Ascending aorta (tissue), 2 donors: ENCODE data around the gene CTDSPL. TPM values are rescaled to one million over a fixed set of nuclear protein-coding genes. Genes with fewer than 3 reads are reported as not detected.
A peak's percentile ranks its signal among the peaks of the same experiment; 100 is the strongest.

Experiments used
- DNase-seq, 2 donors: peaks; one replicate each; pipeline ENCODE4 v3.0.0-alpha.2; 2019; ENCODE audit warnings: low spot score in 2 of 2
- H3K27ac ChIP-seq, 2 donors: fragments of 200-600 bp; sonication (generic); one replicate each; pipeline ENCODE4 v1.5.1; 2016 to 2017; ENCODE audit warnings: mild to moderate bottlenecking in 1 of 2
- H3K27me3 ChIP-seq: fragments of 200-600 bp; sonication (generic); one replicate; pipeline ENCODE4 v1.5.1; 2017
- H3K36me3 ChIP-seq, 2 donors: fragments of 200-600 bp; sonication (generic); one replicate each; pipeline ENCODE4 v1.5.1; 2016
- H3K4me1 ChIP-seq, 2 donors: fragments of 200-600 bp; sonication (generic); one replicate each; pipeline ENCODE4 v1.5.1; 2016 to 2017; ENCODE audit warnings: mild to moderate bottlenecking in 1 of 2
- H3K4me3 ChIP-seq, 2 donors: fragments of 200-600 bp; sonication (generic); one replicate each; pipeline ENCODE4 v1.5.1; 2016 to 2017; ENCODE audit warnings: mild to moderate bottlenecking in 1 of 2
- H3K9me3 ChIP-seq, 2 donors: fragments of 200-600 bp; sonication (generic); one replicate each; pipeline ENCODE4 v1.5.1; 2016
- CTCF ChIP-seq, 3 experiments: fragments of 200-600 bp in 2 of 3; fragments of 450-650 bp in 1 of 3; sonication (generic) in 2 of 3; IDR thresholded peaks; one replicate each; pipeline ENCODE4 v1.5.1; 2016 to 2019; ENCODE audit warnings: antibody characterized with exemption in 3 of 3, mild to moderate bottlenecking in 1 of 3, moderate library complexity in 1 of 3
- intact Hi-C: fragments of 100-400 bp; cut with DNase I; formaldehyde crosslinking; loops from one replicate; pipeline ENCODE4 v1.15.1; 2023
- total RNA-seq: library from RNA; depleted of rRNA; stranded (reverse); fragments of >200 nt; gene quantifications from one replicate; pipeline ENCODE4 v1.1.0, GENCODE V29; 2016

Gene CTDSPL
- total RNA-seq, 1 donor from 2014 or later: 80.9 TPM

- Histone ChIP-seq H3K27ac (no peak overlapping the region), H3K36me3 (peaks cover 35 to 51% of the 10 kb centered on the region in 2 donors), H3K27me3 (no peaks in the 10 kb centered on the region), H3K4me1 (no peaks in the 10 kb centered on the region), H3K4me3 (no peak overlapping the region), H3K9me3 (no peaks in the 10 kb centered on the region)
- TF ChIP-seq CTCF (IDR thresholded peaks at IDR 0.05): no peak
- intact Hi-C loops: no loop called here
- DNase-seq: no peak
Measured at GRCh38 chr3:37973246-37974054, 111.8 kb downstream of the CTDSPL start.

- no peaks in the 10 kb centered on the region for H3K9me3 ChIP-seq
- peaks cover 35 to 51% of the 10 kb centered on the region in 2 donors for H3K36me3 ChIP-seq
- DNase-seq: peak in 1 of 2 donors; percentile 79
- intact Hi-C loops: no loop called here
- H3K4me1 ChIP-seq: no peaks in the 10 kb centered on the region
- no peak overlapping the region for H3K27ac ChIP-seq
- H3K27me3 ChIP-seq: no peaks in the 10 kb centered on the region
- no peak overlapping the region for H3K4me3 ChIP-seq
- TF ChIP-seq CTCF (IDR thresholded peaks at IDR 0.05): peak; percentile 55 to 70 (median 65)
Measured at GRCh38 chr3:37974121-37975083, 112.7 kb downstream of the CTDSPL start.

GRCh38 chr3:37979541-37980461 is 118.1 kb downstream of the CTDSPL start:
- no peak overlapping the region for H3K27ac ChIP-seq
- H3K9me3 ChIP-seq: no peaks in the 10 kb centered on the region
- H3K27me3 ChIP-seq: no peaks in the 10 kb centered on the region
- DNase-seq: no peak
- no peak overlapping the region for H3K4me3 ChIP-seq
- peaks cover 38 to 48% of the 10 kb centered on the region in 2 donors for H3K36me3 ChIP-seq
- intact Hi-C loops: no loop called here
- H3K4me1 ChIP-seq: no peaks in the 10 kb centered on the region
- TF ChIP-seq CTCF (IDR thresholded peaks at IDR 0.05): no peak

- DNase-seq: no peak
- H3K9me3 ChIP-seq: no peaks in the 10 kb centered on the region
- no peak for TF ChIP-seq CTCF (IDR thresholded peaks at IDR 0.05)
- no peaks in the 10 kb centered on the region for H3K4me1 ChIP-seq
- no peak overlapping the region for H3K27ac ChIP-seq
- intact Hi-C loops: no loop called here
- H3K4me3 ChIP-seq: no peak overlapping the region
- peaks cover 36 to 46% of the 10 kb centered on the region in 2 donors for H3K36me3 ChIP-seq
- no peaks in the 10 kb centered on the region for H3K27me3 ChIP-seq
Measured at GRCh38 chr3:37980462-37981347, 119.0 kb downstream of the CTDSPL start.
